PFSK-1 (cell line): ENCODE measurements around the gene SLC9A5.

Experiments
- FOXP2 ChIP-seq: optimal IDR thresholded peaks from 2 replicates; pipeline ENCODE3; 2011; ENCODE audit warnings: borderline replicate concordance, control low read depth, inconsistent platforms; ENCODE audit not compliant: insufficient read depth; ENCODE audit errors: extremely low read length, extremely low read depth
- POLR2AphosphoS5 ChIP-seq: IDR thresholded peaks from 2 replicates; pipeline ENCODE4 v1.6.1; 2012; ENCODE audit warnings: low read depth, mild to moderate bottlenecking, control low read depth, low read length, moderate library complexity
- REST ChIP-seq, 2 experiments: IDR thresholded peaks; 2 replicates each; pipeline versions ENCODE4 v1.6.1 to v1.8.0; 2011 to 2012; ENCODE audit warnings: low read depth in 2 of 2, low read length in 2 of 2, control low read depth in 1 of 2, inconsistent platforms in 1 of 2, mild to moderate bottlenecking in 1 of 2, moderate library complexity in 1 of 2; ENCODE audit not compliant: insufficient read depth in 1 of 2
- SIN3A ChIP-seq: IDR thresholded peaks from 2 replicates; pipeline ENCODE4 v1.6.1; 2012; ENCODE audit warnings: mild to moderate bottlenecking, low read length, moderate library complexity, borderline replicate concordance; ENCODE audit not compliant: insufficient read depth
- TAF1 ChIP-seq: IDR thresholded peaks from 2 replicates; pipeline ENCODE4 v1.6.1; 2012; ENCODE audit warnings: low read length, control low read depth, borderline replicate concordance; ENCODE audit not compliant: insufficient read depth

The SLC9A5 gene

GRCh38 chr16:67317853-67318252 lies 69.1 kb downstream of the SLC9A5 start:
- TF ChIP-seq FOXP2 (no peak), TAF1 (no peak), POLR2AphosphoS5 (no peak), SIN3A (no peak), REST (IDR thresholded peaks at IDR 0.05; ENCODE audit: insufficient read depth in 1 of 2, low read depth in 2 of 2, low read length in 2 of 2) (no peak)
